A204.1 (cell line): ENCODE data around the gene PHPT1.

ENCODE experiments used
- FAIRE-seq: peaks from 2 replicates; lab custom pipeline; 2012; peaks lifted over from hg19 to GRCh38; lab: Jason Lieb, UNC

The PHPT1 gene

DNA sequence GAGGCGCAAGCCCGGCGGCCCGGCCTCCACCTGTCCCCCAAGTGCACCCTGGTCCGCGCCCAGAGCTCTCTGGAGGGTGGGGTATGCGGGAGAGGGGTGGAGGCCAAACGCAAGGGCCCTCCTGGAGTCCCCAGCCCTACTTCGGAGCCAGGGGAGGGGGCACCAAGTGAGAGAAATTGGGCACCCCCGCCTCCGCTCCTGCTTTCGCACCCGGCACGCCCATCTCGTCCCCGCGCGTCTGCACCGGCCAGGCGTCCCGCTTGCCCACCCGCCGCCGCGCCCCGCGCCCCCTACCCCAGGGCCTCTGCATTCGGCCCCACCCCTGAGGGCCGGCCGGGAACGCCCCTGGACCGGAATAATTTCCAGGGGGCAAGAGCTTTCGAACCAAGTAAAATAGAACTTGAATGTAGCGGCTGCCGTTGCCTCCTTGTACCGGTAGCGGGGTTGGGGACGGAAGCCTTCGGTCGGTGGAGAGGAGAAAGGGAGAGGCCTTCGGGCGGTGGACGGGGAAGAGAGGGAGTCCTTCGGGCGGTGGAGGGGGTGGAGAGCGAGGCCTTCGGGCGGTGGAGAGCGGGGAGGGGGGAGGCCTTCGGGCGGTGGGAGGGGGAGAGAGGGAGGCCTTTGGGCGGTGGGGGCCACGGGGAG is 694 bp upstream of the PHPT1 start:
- no peak for FAIRE-seq

GRCh38 chr9:136849960-136850865 is 1.0 kb downstream of the PHPT1 start:
- FAIRE-seq: no peak

DNA sequence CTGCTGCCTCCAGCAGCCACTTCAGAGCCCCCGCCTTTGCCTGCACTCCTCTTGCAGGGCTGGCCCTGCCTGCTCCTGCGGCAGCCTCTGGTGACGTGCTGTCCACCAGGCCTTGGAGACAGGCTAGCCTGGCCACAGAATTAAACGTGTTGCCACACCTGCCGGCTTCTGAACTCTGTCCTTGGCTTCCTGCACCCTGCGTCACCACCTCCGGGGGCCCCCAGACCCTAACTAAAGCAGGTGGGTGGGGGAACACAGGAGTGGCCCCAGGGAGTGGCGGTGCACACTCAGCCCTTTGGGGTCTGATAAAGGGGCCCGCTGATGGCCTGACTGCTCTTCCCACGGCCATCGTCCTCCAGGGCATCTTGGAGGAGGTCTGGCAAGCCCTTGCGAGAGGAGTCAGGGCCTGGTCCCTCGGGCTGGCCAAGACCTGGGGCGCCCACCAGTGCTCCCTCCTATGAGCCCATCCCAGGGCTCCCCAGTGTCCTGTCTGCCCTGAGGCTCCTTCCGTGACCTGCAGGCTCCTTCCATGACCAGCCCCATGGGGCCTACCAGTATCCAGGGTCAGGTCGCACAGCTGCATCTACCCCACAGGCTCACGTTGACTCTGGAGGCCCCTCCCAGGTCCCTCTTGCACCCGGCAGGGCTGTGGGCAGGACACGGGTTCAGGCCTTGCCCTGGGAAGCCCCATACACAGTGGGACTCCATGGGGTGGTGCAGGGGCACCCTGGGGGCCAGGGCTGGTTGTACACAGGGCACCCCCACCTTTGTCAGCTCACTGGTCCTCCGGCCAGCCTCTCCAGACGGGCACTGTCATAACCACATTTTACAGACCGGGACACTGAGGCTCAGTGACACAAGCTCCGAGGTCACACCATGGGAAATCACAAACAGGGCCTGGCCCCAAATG is 1.9 kb downstream of the PHPT1 start:
- FAIRE-seq: no peak

DNA sequence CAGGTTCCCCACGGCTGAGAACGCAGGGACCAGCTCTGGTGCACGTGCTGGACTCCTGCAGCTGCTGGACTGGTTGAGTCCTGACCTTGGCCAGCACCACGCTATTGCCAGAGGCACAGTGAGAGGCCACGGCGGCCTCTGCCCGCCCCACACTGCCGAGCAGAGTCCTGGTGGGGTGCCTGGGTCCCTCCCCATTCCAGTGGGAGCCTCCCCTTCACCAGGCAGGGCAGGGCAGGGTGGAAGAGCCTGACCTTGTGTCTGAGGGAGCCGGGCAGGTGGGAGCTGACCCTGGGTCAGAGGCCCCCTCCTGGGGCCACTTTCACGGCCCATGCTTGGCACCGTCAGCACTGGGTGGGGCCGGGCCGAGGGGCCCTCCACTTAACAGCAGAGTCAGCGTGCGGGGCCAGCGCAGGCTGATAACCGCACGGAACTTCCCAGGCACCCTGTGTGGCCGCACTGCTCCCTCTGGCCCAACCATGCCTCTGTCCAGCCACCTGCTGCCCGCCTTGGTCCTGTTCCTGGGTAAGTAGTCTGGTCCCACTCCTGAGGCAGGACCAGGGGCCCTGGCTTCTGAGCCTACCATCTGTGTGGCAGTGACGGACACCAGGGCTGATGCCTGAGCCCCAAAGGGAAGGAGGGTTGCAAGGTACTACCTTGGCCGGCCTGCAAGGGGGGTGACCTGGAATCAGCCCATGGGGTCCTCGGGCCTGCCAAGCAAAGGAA is 2.9 kb downstream of the PHPT1 start, which contains the start of gene MAMDC4:
TSS of gene MAMDC4 (plus strand) at position 406 of the 723 bp plus-strand sequence. CDS start at position 477, 71 bp downstream.
- FAIRE-seq: no peak

- no peak for FAIRE-seq
Observed at GRCh38 chr9:136852664-136853595, 3.7 kb downstream of the PHPT1 start.

- no peak for FAIRE-seq
Observed at GRCh38 chr9:136853596-136854112, 4.4 kb downstream of the PHPT1 start.

DNA sequence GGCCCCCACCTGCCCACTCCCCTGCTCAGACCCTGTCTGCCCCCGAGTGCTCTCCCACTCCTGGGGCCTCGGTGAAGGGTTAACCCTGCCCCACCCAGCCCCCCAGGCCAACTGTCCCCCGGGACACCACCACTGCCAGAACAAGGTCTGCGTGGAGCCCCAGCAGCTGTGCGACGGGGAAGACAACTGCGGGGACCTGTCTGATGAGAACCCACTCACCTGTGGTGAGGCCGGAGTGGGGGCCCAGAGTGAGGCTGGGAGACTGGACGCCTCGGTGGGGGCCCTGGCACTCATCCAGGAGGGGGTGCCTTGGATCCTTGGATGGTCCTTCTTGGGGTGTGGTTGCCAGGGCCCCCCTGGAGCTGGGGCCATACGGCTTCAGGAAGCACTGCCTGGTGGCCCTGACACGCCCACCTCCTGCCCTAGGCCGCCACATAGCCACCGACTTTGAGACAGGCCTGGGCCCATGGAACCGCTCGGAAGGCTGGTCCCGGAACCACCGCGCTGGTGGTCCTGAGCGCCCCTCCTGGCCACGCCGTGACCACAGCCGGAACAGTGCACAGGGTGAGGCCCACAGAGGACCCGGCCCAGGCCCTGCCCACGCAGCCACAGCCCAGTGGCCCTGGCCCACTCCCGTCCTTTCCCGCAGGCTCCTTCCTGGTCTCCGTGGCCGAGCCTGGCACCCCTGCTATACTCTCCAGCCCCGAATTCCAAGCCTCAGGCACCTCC is 5.1 kb downstream of the PHPT1 start:
- no peak for FAIRE-seq

- FAIRE-seq: no peak
Observed at GRCh38 chr9:136854842-136855460, 5.7 kb downstream of the PHPT1 start.

GRCh38 chr9:136855461-136856078 is 6.4 kb downstream of the PHPT1 start:
- FAIRE-seq: no peak

- no peak for FAIRE-seq
Observed at GRCh38 chr9:136856079-136856476, 6.9 kb downstream of the PHPT1 start.

DNA sequence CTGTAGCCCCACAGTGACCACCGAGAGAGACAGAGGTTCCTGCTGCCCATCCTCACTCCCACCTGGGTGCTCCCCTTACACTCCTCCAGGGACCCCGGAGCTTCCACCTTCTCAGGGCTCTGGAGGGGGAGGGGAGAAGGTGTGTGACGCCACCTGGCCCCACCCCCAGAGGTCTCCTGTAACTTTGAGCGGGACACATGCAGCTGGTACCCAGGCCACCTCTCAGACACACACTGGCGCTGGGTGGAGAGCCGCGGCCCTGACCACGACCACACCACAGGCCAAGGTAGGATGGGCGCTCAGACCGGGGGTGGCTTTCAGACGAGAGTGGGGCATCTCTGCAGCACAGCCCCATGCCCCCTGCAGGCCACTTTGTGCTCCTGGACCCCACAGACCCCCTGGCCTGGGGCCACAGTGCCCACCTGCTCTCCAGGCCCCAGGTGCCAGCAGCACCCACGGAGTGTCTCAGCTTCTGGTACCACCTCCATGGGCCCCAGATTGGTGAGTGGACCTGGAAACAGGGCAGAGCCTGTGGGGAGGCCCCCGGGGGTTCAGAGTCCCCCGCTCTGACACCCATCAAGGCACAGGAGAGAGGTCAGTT is 7.4 kb downstream of the PHPT1 start:
- no peak for FAIRE-seq

- FAIRE-seq: no peak
Observed at GRCh38 chr9:136857166-136857565, 8.0 kb downstream of the PHPT1 start.

DNA sequence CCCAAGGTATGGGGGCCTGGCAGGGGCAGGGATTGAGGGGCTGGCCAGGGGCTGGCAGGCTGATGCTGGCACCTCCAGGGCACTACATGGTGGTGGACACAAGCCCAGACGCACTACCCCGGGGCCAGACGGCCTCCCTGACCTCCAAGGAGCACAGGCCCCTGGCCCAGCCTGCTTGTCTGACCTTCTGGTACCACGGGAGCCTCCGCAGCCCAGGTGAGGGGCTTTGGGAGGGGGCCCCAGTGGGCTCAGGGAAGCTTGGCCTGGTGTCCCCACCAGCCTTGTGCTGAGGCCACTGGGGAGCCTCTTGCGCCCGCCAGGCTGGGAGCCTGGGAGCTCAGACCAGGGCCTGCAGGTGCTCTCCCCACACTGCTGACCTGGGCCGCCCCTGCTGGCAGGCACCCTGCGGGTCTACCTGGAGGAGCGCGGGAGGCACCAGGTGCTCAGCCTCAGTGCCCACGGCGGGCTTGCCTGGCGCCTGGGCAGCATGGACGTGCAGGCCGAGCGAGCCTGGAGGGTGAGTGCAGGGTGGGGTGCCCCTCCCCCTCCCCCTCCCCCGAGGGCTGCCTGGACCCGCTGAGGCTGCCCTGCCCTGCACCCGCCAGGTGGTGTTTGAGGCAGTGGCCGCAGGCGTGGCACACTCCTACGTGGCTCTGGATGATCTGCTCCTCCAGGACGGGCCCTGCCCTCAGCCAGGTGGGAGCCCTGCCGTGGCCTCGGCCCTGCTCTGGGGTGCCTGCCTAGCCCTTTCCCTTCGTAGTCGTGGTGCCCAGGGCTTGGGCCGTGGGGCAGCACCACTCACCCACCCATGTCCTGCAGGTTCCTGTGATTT is 8.6 kb downstream of the PHPT1 start:
- FAIRE-seq: no peak

GRCh38 chr9:136858452-136858843 is 9.2 kb downstream of the PHPT1 start:
- FAIRE-seq: no peak

GRCh38 chr9:136858844-136859757 is 9.9 kb downstream of the PHPT1 start:
- no peak for FAIRE-seq

DNA sequence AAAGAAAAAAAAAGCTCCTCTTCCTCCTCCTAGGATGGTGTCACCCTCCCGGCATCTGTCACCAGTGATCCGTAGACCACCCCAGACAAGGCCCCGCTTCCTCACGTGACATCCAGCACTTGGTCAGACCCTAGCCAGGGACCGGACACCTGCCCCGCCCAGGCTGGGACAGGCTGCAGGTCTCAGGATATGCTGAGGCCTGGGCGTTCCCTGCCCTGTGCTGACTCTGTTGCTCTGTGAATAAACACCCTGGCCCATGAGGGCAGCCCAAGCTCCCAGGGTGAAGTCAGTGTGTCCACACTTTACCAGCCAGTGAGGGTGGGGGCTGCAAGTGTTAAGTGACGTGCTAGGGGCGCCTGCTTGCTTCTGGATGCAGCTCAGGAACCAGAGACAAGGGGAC is 11.3 kb downstream of the PHPT1 start:
- FAIRE-seq: no peak
